H1 (cell line): ENCODE data around the gene SCCPDH. TPM values are rescaled to one million over a fixed set of nuclear protein-coding genes. Genes with fewer than 3 reads are reported as not detected.

Source experiments
- BRCA1 ChIP-seq: IDR thresholded peaks from 2 replicates; pipeline ENCODE4 v1.6.1; 2012; ENCODE audit warnings: low read depth, low read length, improper control_type of control experiment
- EP300 ChIP-seq, 2 experiments: IDR thresholded peaks; 1 replicate in 1 of 2; 2 replicates in 1 of 2; pipeline ENCODE4 v1.6.1; 2011 to 2012; ENCODE audit warnings: low read depth in 2 of 2, low read length in 2 of 2, mild to moderate bottlenecking in 2 of 2, borderline replicate concordance in 1 of 2, inconsistent platforms in 1 of 2, moderate library complexity in 1 of 2
- GABPA ChIP-seq: IDR thresholded peaks from 2 replicates; pipeline ENCODE4 v1.6.1; 2011; ENCODE audit warnings: mild to moderate bottlenecking, low read length, moderate library complexity, borderline replicate concordance; ENCODE audit not compliant: insufficient read depth
- HDAC2 ChIP-seq, 2 experiments: fragments of 300-600 bp in 1 of 2; sonication (generic) in 1 of 2; IDR thresholded peaks; 2 replicates each; pipeline ENCODE4 v1.6.1; 2011 to 2012; ENCODE audit warnings: low read depth in 2 of 2, low read length in 2 of 2, mild to moderate bottlenecking in 2 of 2, moderate library complexity in 2 of 2, borderline replicate concordance in 1 of 2, inconsistent platforms in 1 of 2
- JUN ChIP-seq: IDR thresholded peaks from 2 replicates; pipeline ENCODE4 v1.6.1; 2011; ENCODE audit warnings: low read depth, mild to moderate bottlenecking, improper control_type of control experiment, low read length
- KDM4A ChIP-seq: IDR thresholded peaks from one replicate; pipeline ENCODE4 v1.7.1; 2012; ENCODE audit warnings: low read depth, mild to moderate bottlenecking, moderate library complexity, low read length, inconsistent platforms; ENCODE audit not compliant: severe bottlenecking
- SIRT6 ChIP-seq: IDR thresholded peaks from one replicate; pipeline ENCODE4 v1.7.1; 2012; ENCODE audit warnings: low read length, inconsistent platforms
- SIX5 ChIP-seq: IDR thresholded peaks from 2 replicates; pipeline ENCODE4 v1.6.1; 2011; ENCODE audit warnings: mild to moderate bottlenecking, low read depth, low read length
- ZNF274 ChIP-seq: IDR thresholded peaks from 2 replicates; pipeline ENCODE4 v1.7.0; 2012; ENCODE audit warnings: low read length, borderline replicate concordance; ENCODE audit errors: extremely low read depth
- polyA plus RNA-seq, 7 experiments: library from polyadenylated mRNA; depleted of rRNA in 3 of 7; stranded (reverse) in 5 of 7; unstranded in 2 of 7; fragments of >200 nt in 5 of 7; fragments of 200-250 nt in 2 of 7; gene quantifications; 1 replicate in 5 of 7; 2 replicates in 1 of 7; 4 replicates in 1 of 7; pipeline versions ENCODE4 v1.2.1 to v1.2.3, GENCODE V29; 2011 to 2013; ENCODE audit warnings: missing spikeins in 2 of 7, mixed read lengths in 2 of 7
- total RNA-seq: library from RNA; stranded (reverse); fragmentation: NEBNext Ultra II Directional; extraction: Animal tissue kit (Norgen Biotek cat#: 25700); gene quantifications from 2 replicates; pipeline ENCODE4 v1.2.1, GENCODE V29; 2021
- TF ChIP-seq, protein P1 (sequence below): fragments of 300-600 bp; sonication (generic); IDR thresholded peaks from 2 replicates; pipeline ENCODE4 v1.7.1; 2012; ENCODE audit warnings: low read length, moderate library complexity, mild to moderate bottlenecking, inconsistent platforms; ENCODE audit not compliant: insufficient replicate concordance

SCCPDH gene
- total and polyA plus RNA-seq, 2 of the 8 experiments (the other 6 are each of a cell fraction or from before 2014, with no cell fraction given): 9.5 to 17.0 TPM

DNA sequence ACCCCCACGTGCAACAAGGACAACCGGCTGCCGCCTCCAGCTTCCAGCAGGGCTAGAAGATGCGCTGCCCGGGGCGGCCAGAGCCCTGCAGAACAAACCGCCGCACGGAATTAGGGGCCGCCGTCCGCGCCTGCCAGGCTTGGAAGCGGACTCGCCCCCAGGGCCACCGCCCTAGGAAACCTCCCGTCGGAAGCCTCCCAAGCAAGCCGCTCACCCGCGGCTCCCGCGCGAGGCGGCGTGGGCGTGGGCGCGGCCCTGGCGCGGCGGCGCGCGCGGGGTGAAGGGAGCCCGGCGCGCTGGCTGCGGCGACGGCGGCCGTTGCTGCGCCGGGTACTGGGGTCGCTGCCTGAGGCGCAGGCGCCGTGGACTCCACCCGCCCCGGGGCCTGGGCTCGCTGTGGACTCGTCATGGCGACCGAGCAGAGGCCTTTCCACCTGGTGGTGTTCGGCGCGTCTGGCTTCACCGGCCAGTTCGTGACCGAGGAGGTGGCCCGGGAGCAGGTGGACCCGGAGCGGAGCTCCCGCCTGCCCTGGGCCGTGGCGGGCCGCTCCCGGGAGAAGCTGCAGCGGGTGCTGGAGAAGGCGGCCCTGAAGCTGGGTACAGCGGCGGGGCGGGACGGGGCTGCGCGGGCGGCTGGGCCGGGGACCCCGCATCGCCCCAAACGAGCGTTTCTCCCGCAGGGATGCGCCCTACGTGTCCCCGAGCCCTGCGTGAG, at the start of gene SCCPDH (continued):
- TF ChIP-seq, protein P1, sequence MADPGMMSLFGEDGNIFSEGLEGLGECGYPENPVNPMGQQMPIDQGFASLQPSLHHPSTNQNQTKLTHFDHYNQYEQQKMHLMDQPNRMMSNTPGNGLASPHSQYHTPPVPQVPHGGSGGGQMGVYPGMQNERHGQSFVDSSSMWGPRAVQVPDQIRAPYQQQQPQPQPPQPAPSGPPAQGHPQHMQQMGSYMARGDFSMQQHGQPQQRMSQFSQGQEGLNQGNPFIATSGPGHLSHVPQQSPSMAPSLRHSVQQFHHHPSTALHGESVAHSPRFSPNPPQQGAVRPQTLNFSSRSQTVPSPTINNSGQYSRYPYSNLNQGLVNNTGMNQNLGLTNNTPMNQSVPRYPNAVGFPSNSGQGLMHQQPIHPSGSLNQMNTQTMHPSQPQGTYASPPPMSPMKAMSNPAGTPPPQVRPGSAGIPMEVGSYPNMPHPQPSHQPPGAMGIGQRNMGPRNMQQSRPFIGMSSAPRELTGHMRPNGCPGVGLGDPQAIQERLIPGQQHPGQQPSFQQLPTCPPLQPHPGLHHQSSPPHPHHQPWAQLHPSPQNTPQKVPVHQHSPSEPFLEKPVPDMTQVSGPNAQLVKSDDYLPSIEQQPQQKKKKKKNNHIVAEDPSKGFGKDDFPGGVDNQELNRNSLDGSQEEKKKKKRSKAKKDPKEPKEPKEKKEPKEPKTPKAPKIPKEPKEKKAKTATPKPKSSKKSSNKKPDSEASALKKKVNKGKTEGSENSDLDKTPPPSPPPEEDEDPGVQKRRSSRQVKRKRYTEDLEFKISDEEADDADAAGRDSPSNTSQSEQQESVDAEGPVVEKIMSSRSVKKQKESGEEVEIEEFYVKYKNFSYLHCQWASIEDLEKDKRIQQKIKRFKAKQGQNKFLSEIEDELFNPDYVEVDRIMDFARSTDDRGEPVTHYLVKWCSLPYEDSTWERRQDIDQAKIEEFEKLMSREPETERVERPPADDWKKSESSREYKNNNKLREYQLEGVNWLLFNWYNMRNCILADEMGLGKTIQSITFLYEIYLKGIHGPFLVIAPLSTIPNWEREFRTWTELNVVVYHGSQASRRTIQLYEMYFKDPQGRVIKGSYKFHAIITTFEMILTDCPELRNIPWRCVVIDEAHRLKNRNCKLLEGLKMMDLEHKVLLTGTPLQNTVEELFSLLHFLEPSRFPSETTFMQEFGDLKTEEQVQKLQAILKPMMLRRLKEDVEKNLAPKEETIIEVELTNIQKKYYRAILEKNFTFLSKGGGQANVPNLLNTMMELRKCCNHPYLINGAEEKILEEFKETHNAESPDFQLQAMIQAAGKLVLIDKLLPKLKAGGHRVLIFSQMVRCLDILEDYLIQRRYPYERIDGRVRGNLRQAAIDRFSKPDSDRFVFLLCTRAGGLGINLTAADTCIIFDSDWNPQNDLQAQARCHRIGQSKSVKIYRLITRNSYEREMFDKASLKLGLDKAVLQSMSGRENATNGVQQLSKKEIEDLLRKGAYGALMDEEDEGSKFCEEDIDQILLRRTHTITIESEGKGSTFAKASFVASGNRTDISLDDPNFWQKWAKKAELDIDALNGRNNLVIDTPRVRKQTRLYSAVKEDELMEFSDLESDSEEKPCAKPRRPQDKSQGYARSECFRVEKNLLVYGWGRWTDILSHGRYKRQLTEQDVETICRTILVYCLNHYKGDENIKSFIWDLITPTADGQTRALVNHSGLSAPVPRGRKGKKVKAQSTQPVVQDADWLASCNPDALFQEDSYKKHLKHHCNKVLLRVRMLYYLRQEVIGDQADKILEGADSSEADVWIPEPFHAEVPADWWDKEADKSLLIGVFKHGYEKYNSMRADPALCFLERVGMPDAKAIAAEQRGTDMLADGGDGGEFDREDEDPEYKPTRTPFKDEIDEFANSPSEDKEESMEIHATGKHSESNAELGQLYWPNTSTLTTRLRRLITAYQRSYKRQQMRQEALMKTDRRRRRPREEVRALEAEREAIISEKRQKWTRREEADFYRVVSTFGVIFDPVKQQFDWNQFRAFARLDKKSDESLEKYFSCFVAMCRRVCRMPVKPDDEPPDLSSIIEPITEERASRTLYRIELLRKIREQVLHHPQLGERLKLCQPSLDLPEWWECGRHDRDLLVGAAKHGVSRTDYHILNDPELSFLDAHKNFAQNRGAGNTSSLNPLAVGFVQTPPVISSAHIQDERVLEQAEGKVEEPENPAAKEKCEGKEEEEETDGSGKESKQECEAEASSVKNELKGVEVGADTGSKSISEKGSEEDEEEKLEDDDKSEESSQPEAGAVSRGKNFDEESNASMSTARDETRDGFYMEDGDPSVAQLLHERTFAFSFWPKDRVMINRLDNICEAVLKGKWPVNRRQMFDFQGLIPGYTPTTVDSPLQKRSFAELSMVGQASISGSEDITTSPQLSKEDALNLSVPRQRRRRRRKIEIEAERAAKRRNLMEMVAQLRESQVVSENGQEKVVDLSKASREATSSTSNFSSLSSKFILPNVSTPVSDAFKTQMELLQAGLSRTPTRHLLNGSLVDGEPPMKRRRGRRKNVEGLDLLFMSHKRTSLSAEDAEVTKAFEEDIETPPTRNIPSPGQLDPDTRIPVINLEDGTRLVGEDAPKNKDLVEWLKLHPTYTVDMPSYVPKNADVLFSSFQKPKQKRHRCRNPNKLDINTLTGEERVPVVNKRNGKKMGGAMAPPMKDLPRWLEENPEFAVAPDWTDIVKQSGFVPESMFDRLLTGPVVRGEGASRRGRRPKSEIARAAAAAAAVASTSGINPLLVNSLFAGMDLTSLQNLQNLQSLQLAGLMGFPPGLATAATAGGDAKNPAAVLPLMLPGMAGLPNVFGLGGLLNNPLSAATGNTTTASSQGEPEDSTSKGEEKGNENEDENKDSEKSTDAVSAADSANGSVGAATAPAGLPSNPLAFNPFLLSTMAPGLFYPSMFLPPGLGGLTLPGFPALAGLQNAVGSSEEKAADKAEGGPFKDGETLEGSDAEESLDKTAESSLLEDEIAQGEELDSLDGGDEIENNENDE: no peak
- TF ChIP-seq JUN (no peak), BRCA1 (no peak), SIX5 (no peak), HDAC2 (IDR thresholded peaks at IDR 0.05; ENCODE audit: borderline replicate concordance in 1 of 2, low read depth in 2 of 2, low read length in 2 of 2) (peak in 1 of 2 experiments; percentile 33; a peak in 1 of 4 replicates), ZNF274 (no peak), SIRT6 (no peak), EP300 (IDR thresholded peaks at IDR 0.05; ENCODE audit: borderline replicate concordance in 1 of 2, low read depth in 2 of 2, low read length in 2 of 2) (no peak), KDM4A (peak; percentile 98), GABPA (no peak; the same call in 1 of the 2 replicates)
